Ishikawa (cell line): ENCODE results near the gene PHF1.

Experiments
- CEBPB ChIP-seq: IDR thresholded peaks from 2 replicates; pipeline ENCODE4 v1.6.1; 2012
- CREB1 ChIP-seq: IDR thresholded peaks from 2 replicates; pipeline ENCODE4 v1.6.1; 2012; ENCODE audit warnings: low read depth
- EGR1 ChIP-seq: IDR thresholded peaks from 2 replicates; pipeline ENCODE4 v1.6.1; 2012
- EP300 ChIP-seq: IDR thresholded peaks from 2 replicates; pipeline ENCODE4 v1.6.1; 2012; ENCODE audit warnings: borderline replicate concordance
- FOXM1 ChIP-seq: IDR thresholded peaks from 2 replicates; pipeline ENCODE4 v1.6.1; 2012; ENCODE audit warnings: low read depth, borderline replicate concordance
- NFIC ChIP-seq: IDR thresholded peaks from 2 replicates; pipeline ENCODE4 v1.6.1; 2012
- RAD21 ChIP-seq: IDR thresholded peaks from 2 replicates; pipeline ENCODE4 v1.6.1; 2012; ENCODE audit warnings: low read depth
- REST ChIP-seq: IDR thresholded peaks from 2 replicates; pipeline ENCODE4 v1.6.1; 2012; ENCODE audit warnings: low read depth, mild to moderate bottlenecking
- TAF1 ChIP-seq: IDR thresholded peaks from 2 replicates; pipeline ENCODE4 v1.6.1; 2012; ENCODE audit warnings: low read depth, mild to moderate bottlenecking
- TCF12 ChIP-seq: IDR thresholded peaks from 2 replicates; pipeline ENCODE4 v1.6.1; 2012; ENCODE audit warnings: low read depth
- TEAD4 ChIP-seq: IDR thresholded peaks from 2 replicates; pipeline ENCODE4 v1.6.1; 2012
- YY1 ChIP-seq: IDR thresholded peaks from 2 replicates; pipeline ENCODE4 v1.6.1; 2012; ENCODE audit warnings: low read depth
- ZBTB7A ChIP-seq: IDR thresholded peaks from 2 replicates; pipeline ENCODE4 v1.6.1; 2012; ENCODE audit warnings: low read depth
- TF ChIP-seq, protein P1 (sequence below): IDR thresholded peaks from 2 replicates; pipeline ENCODE4 v1.6.1; 2012
- TF ChIP-seq, protein P2 (sequence below): IDR thresholded peaks from 2 replicates; pipeline ENCODE4 v1.6.1; 2012

PHF1 gene

DNA sequence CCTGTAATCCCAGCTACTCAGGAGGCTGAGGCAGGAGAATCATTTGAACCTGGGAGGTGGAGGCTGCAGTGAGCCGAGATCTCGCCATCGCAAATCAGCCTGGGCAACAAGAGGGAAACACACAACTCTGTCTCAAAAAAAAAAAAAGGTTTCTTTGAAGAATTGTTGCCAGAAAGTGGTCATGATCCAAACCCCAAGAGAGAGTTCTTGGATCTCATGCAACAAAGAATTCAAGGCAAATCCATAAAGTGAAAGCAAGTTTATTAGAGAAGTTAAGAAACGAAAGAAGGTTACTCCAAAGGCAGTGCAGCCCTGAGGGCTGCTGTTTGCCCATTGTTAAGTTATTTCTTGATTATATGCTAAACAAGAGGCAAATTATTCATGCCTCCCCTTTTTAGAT is 33.6 kb upstream of the PHF1 start:
- TF ChIP-seq ZBTB7A (no peak), CEBPB (no peak), TCF12 (no peak), EP300 (no peak), CREB1 (no peak), REST (no peak), EGR1 (no peak), YY1 (no peak), FOXM1 (no peak), NFIC (no peak), TEAD4 (no peak), RAD21 (no peak), TAF1 (no peak)
- TF ChIP-seq, protein P1, sequence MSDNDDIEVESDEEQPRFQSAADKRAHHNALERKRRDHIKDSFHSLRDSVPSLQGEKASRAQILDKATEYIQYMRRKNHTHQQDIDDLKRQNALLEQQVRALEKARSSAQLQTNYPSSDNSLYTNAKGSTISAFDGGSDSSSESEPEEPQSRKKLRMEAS: no peak
- TF ChIP-seq, protein P2, sequence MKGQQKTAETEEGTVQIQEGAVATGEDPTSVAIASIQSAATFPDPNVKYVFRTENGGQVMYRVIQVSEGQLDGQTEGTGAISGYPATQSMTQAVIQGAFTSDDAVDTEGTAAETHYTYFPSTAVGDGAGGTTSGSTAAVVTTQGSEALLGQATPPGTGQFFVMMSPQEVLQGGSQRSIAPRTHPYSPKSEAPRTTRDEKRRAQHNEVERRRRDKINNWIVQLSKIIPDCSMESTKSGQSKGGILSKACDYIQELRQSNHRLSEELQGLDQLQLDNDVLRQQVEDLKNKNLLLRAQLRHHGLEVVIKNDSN: no peak

- TF ChIP-seq, protein P2: no peak
- no peak for TF ChIP-seq FOXM1
- no peak for TF ChIP-seq NFIC
- TF ChIP-seq EP300: no peak
- no peak for TF ChIP-seq TCF12
- no peak for TF ChIP-seq TAF1
- TF ChIP-seq CEBPB: no peak
- TF ChIP-seq ZBTB7A: no peak
- no peak for TF ChIP-seq CREB1
- no peak for TF ChIP-seq RAD21
- TF ChIP-seq YY1: no peak
- TF ChIP-seq EGR1: no peak
- no peak for TF ChIP-seq TEAD4
- TF ChIP-seq, protein P1: no peak
- no peak for TF ChIP-seq REST
Measured at GRCh38 chr6:33380272-33380981, 30.4 kb upstream of the PHF1 start.

- TF ChIP-seq TEAD4: no peak
- TF ChIP-seq, protein P1: no peak
- no peak for TF ChIP-seq EP300
- no peak for TF ChIP-seq EGR1
- no peak for TF ChIP-seq YY1
- no peak for TF ChIP-seq CREB1
- TF ChIP-seq FOXM1: no peak
- no peak for TF ChIP-seq TCF12
- no peak for TF ChIP-seq CEBPB
- no peak for TF ChIP-seq NFIC
- TF ChIP-seq RAD21: no peak
- no peak for TF ChIP-seq REST
- TF ChIP-seq, protein P2: no peak
- no peak for TF ChIP-seq ZBTB7A
- no peak for TF ChIP-seq TAF1
Measured at GRCh38 chr6:33383427-33384185, 27.2 kb upstream of the PHF1 start.
